Uterus (tissue), 2 donors: ENCODE results near the gene SERP2.

Experiments used
- POLR2A ChIP-seq, 2 donors: fragments of 450-650 bp; IDR thresholded peaks; one replicate each; pipeline ENCODE4 v1.6.1; 2016; ENCODE audit warnings: antibody characterized with exemption in 2 of 2, mild to moderate bottlenecking in 1 of 2, moderate library complexity in 1 of 2
- TF ChIP-seq, protein P1 (sequence below), 4 experiments: fragments of 200-600 bp in 2 of 4; fragments of 450-650 bp in 2 of 4; sonication (generic) in 2 of 4; IDR thresholded peaks; one replicate each; pipeline ENCODE4 v1.5.1; 2016 to 2019; ENCODE audit warnings: antibody characterized with exemption in 4 of 4, mild to moderate bottlenecking in 2 of 4, moderate library complexity in 1 of 4

DNA sequence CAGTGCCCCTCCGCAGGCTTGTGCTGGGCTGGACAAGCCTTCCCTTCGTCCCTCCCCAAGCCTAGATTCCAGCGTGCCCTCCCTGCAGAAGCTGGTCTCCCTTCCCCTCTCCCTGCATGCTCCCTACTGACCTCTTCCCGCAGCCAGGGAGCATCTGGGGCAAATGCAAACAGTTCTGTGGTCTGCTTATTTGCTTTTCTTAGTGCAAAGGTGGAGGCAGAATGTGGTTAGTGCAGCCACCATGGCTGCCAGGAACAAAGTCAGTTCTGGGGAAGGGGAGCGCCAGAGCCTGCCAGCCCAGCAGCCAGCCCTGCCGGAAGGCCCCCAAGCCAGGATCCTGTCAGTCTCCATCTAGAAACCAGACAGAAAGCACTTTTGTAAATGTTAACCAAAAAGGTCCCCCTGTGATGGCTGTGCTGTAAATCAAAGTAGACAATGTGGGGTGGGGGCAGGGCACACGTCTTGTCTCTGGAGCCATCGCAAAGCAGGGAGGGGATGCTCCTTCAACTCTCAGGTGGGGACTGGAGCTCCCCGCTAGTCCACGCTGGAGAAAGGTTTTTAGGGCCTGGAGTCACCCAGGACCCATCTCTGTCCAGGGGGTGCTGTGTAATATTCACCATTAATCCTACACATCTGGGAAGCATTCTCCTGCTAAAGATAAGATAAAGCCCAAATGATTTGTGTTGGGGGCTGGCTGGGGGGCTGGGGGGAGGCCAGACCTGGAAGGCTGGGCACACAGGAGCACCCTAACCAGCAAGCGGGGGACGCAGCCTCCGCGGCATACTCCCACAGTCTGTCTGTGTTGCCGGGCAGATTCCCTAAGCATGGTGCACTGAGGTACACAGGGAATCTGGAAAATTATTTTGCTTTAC lies 30.9 kb downstream of the SERP2 start:
- TF ChIP-seq, protein P1, sequence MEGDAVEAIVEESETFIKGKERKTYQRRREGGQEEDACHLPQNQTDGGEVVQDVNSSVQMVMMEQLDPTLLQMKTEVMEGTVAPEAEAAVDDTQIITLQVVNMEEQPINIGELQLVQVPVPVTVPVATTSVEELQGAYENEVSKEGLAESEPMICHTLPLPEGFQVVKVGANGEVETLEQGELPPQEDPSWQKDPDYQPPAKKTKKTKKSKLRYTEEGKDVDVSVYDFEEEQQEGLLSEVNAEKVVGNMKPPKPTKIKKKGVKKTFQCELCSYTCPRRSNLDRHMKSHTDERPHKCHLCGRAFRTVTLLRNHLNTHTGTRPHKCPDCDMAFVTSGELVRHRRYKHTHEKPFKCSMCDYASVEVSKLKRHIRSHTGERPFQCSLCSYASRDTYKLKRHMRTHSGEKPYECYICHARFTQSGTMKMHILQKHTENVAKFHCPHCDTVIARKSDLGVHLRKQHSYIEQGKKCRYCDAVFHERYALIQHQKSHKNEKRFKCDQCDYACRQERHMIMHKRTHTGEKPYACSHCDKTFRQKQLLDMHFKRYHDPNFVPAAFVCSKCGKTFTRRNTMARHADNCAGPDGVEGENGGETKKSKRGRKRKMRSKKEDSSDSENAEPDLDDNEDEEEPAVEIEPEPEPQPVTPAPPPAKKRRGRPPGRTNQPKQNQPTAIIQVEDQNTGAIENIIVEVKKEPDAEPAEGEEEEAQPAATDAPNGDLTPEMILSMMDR (IDR thresholded peaks at IDR 0.05), result no peak
- TF ChIP-seq POLR2A (IDR thresholded peaks at IDR 0.05), result no peak
